Natural killer cell treated with Interleukin-12 subunit alpha and Interleukin-12 subunit beta and Interleukin-15 and Interleukin-18, amount 100 ng/mL, for 72 hours (primary cell): Measurements from ENCODE around the gene FAM120B. TPM values are rescaled to one million over a fixed set of nuclear protein-coding genes. Genes with fewer than 3 reads are reported as not detected.
"Not testable (repeated sequence)": the region's sequence is repeated elsewhere in the genome, so short reads cannot be mapped to it uniquely, and the experiment has no call there.

ENCODE experiments used
- ATAC-seq, 2 donors: fragments of 150-1000 bp; cut with Tn5 transposase in 1 of 2; sonication (Bioruptor Pico), chemical (Tn5 transposase) in 1 of 2; 2 replicates each; pipeline ENCODE4 v1.10.0; 2021
- DNase-seq: peaks from one replicate; pipeline ENCODE4 v3.0.0; 2022; ENCODE audit warnings: low spot score
- H3K27ac Mint-ChIP-seq, 2 donors: 1 replicate in 1 of 2; 2 replicates in 1 of 2; pipeline ENCODE4 v1.8.0; 2022; ENCODE audit warnings: mixed read lengths in 2 of 2, mild to moderate bottlenecking in 1 of 2, moderate library complexity in 1 of 2
- H3K27me3 Mint-ChIP-seq, 2 donors: 1 replicate in 1 of 2; 2 replicates in 1 of 2; pipeline ENCODE4 v1.8.0; 2022; ENCODE audit warnings: mixed read lengths in 2 of 2
- H3K36me3 Mint-ChIP-seq: one replicate; pipeline ENCODE4 v1.8.0; 2022; ENCODE audit warnings: mixed read lengths
- H3K4me1 Mint-ChIP-seq, 2 donors: 1 replicate in 1 of 2; 2 replicates in 1 of 2; pipeline ENCODE4 v1.8.0; 2022; ENCODE audit warnings: low read depth in 2 of 2, mixed read lengths in 2 of 2, mild to moderate bottlenecking in 1 of 2
- H3K4me3 Mint-ChIP-seq: one replicate; pipeline ENCODE4 v1.8.0; 2022; ENCODE audit warnings: mixed read lengths
- H3K9me3 Mint-ChIP-seq: 2 replicates; pipeline ENCODE4 v1.8.0; 2022; ENCODE audit warnings: mixed read lengths
- total RNA-seq, 2 donors: library from RNA; stranded (reverse); gene quantifications; one replicate each; pipeline ENCODE4 v1.2.3, GENCODE V29; 2022

The FAM120B gene
- 10 to 100 TPM; 19.9 to 28.0 TPM for total RNA-seq

- H3K9me3 Mint-ChIP-seq: no peaks in the 10 kb centered on the region
- H3K4me1 Mint-ChIP-seq: peaks cover 34 to 38% of the 10 kb centered on the region in 2 donors
- ATAC-seq (peak; percentile 97 to 98), DNase-seq (peak; percentile 99)
- peaks cover 8 to 31% of the 10 kb centered on the region in 2 donors for H3K27me3 Mint-ChIP-seq
- H3K36me3 Mint-ChIP-seq: peaks cover 21% of the 10 kb centered on the region
- peak within 1 kb of the TSS; percentile 99 for H3K4me3 Mint-ChIP-seq
- H3K27ac Mint-ChIP-seq: peak within 1 kb of the TSS; percentile 96
Measured at GRCh38 chr6:170306324-170307079, at the start of gene FAM120B. Gene FAM120B, plus strand, starts transcription at chr6:170306758. Its CDS starts 10,633 bp downstream, at chr6:170317391.

- ATAC-seq (no peak), DNase-seq (peak; percentile 15)
- Mint-ChIP-seq H3K4me3 (no peak overlapping the region), H3K4me1 (no peaks in the 10 kb centered on the region), H3K9me3 (no peaks in the 10 kb centered on the region), H3K27ac (peak overlapping the region in 1 of 2 donors; percentile 50), H3K36me3 (no peaks in the 10 kb centered on the region), H3K27me3 (peaks cover 25 to 27% of the 10 kb centered on the region in 2 donors)
Measured at GRCh38 chr6:170257376-170257775, 49.2 kb upstream of the FAM120B start.

- no peak for ATAC-seq
- DNase-seq: peak; percentile 34
- Mint-ChIP-seq H3K4me1 (no peaks in the 10 kb centered on the region), H3K36me3 (no peaks in the 10 kb centered on the region), H3K9me3 (no peaks in the 10 kb centered on the region), H3K27me3 (peaks cover 28 to 33% of the 10 kb centered on the region in 2 donors), H3K27ac (no peak overlapping the region), H3K4me3 (no peak overlapping the region)
Measured at GRCh38 chr6:170258407-170258806, 48.2 kb upstream of the FAM120B start.

- DNase-seq: no peak
- no peaks in the 10 kb centered on the region for H3K9me3 Mint-ChIP-seq
- no peaks in the 10 kb centered on the region for H3K36me3 Mint-ChIP-seq
- H3K27me3 Mint-ChIP-seq: peaks cover 36 to 41% of the 10 kb centered on the region in 2 donors
- H3K27ac Mint-ChIP-seq: no peak overlapping the region
- ATAC-seq: no peak
- H3K4me3 Mint-ChIP-seq: no peak overlapping the region
- H3K4me1 Mint-ChIP-seq: no peaks in the 10 kb centered on the region
Measured at GRCh38 chr6:170259278-170259677, 47.3 kb upstream of the FAM120B start.

GRCh38 chr6:170260686-170261085 lies 45.9 kb upstream of the FAM120B start:
- H3K4me3 Mint-ChIP-seq: no peak overlapping the region
- H3K27ac Mint-ChIP-seq: peak overlapping the region in 1 of 2 donors; percentile 58
- H3K9me3 Mint-ChIP-seq: no peaks in the 10 kb centered on the region
- peaks cover 35 to 42% of the 10 kb centered on the region in 2 donors for H3K27me3 Mint-ChIP-seq
- no peaks in the 10 kb centered on the region for H3K36me3 Mint-ChIP-seq
- ATAC-seq (no peak), DNase-seq (peak; percentile 23)
- no peaks in the 10 kb centered on the region for H3K4me1 Mint-ChIP-seq

GRCh38 chr6:170261643-170262488 lies 44.7 kb upstream of the FAM120B start:
- H3K27ac Mint-ChIP-seq: no peak overlapping the region
- peaks cover 39 to 51% of the 10 kb centered on the region in 2 donors for H3K27me3 Mint-ChIP-seq

GRCh38 chr6:170262489-170263088 lies 44.0 kb upstream of the FAM120B start:
- no peaks in the 10 kb centered on the region for H3K9me3 Mint-ChIP-seq
- ATAC-seq (no peak), DNase-seq (peak; percentile 18)
- peaks cover 34 to 53% of the 10 kb centered on the region in 2 donors for H3K27me3 Mint-ChIP-seq
- peak overlapping the region in 1 of 2 donors; percentile 62 for H3K27ac Mint-ChIP-seq
- no peaks in the 10 kb centered on the region for H3K36me3 Mint-ChIP-seq
- H3K4me1 Mint-ChIP-seq: no peaks in the 10 kb centered on the region
- no peak overlapping the region for H3K4me3 Mint-ChIP-seq

More at GRCh38 chr6:170261643-170262488, 44.7 kb upstream of the FAM120B start:
- peak; percentile 41 for DNase-seq
- no peak for ATAC-seq
- Mint-ChIP-seq H3K9me3 (no peaks in the 10 kb centered on the region), H3K4me3 (no peak overlapping the region), H3K4me1 (no peaks in the 10 kb centered on the region), H3K36me3 (no peaks in the 10 kb centered on the region)

- DNase-seq (peak; percentile 44), ATAC-seq (no peak)
- Mint-ChIP-seq H3K36me3 (no peaks in the 10 kb centered on the region), H3K9me3 (no peaks in the 10 kb centered on the region), H3K4me1 (no peaks in the 10 kb centered on the region), H3K27me3 (peaks cover 41 to 60% of the 10 kb centered on the region in 2 donors), H3K27ac (peak overlapping the region in 1 of 2 donors; percentile 62), H3K4me3 (no peak overlapping the region)
Measured at GRCh38 chr6:170263410-170263809, 43.1 kb upstream of the FAM120B start.

GRCh38 chr6:170264086-170264485 lies 42.5 kb upstream of the FAM120B start:
- ATAC-seq: no peak
- Mint-ChIP-seq H3K9me3 (no peaks in the 10 kb centered on the region), H3K4me1 (no peaks in the 10 kb centered on the region), H3K4me3 (no peak overlapping the region), H3K36me3 (no peaks in the 10 kb centered on the region), H3K27ac (no peak overlapping the region), H3K27me3 (peaks cover 41 to 56% of the 10 kb centered on the region in 2 donors)
- DNase-seq: no peak

- not testable (repeated sequence) for H3K36me3 Mint-ChIP-seq, H3K4me1 Mint-ChIP-seq, H3K27ac Mint-ChIP-seq, H3K9me3 Mint-ChIP-seq, ATAC-seq, H3K4me3 Mint-ChIP-seq, DNase-seq
- H3K27me3 Mint-ChIP-seq: peaks cover 43 to 57% of the 10 kb centered on the region in 2 donors
Measured at GRCh38 chr6:170264644-170265043, 41.9 kb upstream of the FAM120B start.

- Mint-ChIP-seq H3K27me3 (peaks cover 47 to 57% of the 10 kb centered on the region in 2 donors), H3K9me3 (no peaks in the 10 kb centered on the region), H3K4me1 (no peaks in the 10 kb centered on the region), H3K36me3 (no peaks in the 10 kb centered on the region), H3K27ac (no peak overlapping the region), H3K4me3 (no peak overlapping the region)
- DNase-seq: peak; percentile 12
- ATAC-seq: no peak
Measured at GRCh38 chr6:170265655-170266054, 40.9 kb upstream of the FAM120B start.

- peak; percentile 31 for DNase-seq
- Mint-ChIP-seq H3K36me3 (no peaks in the 10 kb centered on the region), H3K27me3 (peaks cover 49 to 57% of the 10 kb centered on the region in 2 donors), H3K4me1 (peaks cover under 1 to 3% of the 10 kb centered on the region in 2 donors), H3K27ac (no peak overlapping the region), H3K9me3 (no peaks in the 10 kb centered on the region), H3K4me3 (no peak overlapping the region)
- no peak for ATAC-seq
Measured at GRCh38 chr6:170266061-170266825, 40.3 kb upstream of the FAM120B start.

- H3K27ac Mint-ChIP-seq: peak overlapping the region in 1 of 2 donors; percentile 54
- H3K9me3 Mint-ChIP-seq: no peaks in the 10 kb centered on the region
- no peaks in the 10 kb centered on the region for H3K36me3 Mint-ChIP-seq
- peaks cover 55 to 66% of the 10 kb centered on the region in 2 donors for H3K27me3 Mint-ChIP-seq
- DNase-seq (no peak), ATAC-seq (no peak)
- peak overlapping the region; percentile 4 for H3K4me3 Mint-ChIP-seq
- peaks cover 14 to 16% of the 10 kb centered on the region in 2 donors for H3K4me1 Mint-ChIP-seq
Measured at GRCh38 chr6:170267688-170268087, 38.9 kb upstream of the FAM120B start.
